Middle frontal gyrus (tissue), 1 donor: ENCODE measurements around the gene EZH1.
"Not testable (repeated sequence)": the region's sequence is repeated elsewhere in the genome, so short reads cannot be mapped to it uniquely, and the experiment has no call there.

ENCODE experiments used
- DNase-seq: peaks from one replicate; pipeline ENCODE4 v3.0.0-alpha.2; 2015; ENCODE audit warnings: low spot score; ENCODE audit errors: extremely low spot score

Gene EZH1

GRCh38 chr17:42772945-42773289, 28.1 kb upstream of the EZH1 start:
- no peak for DNase-seq

GRCh38 chr17:42769964-42770363, 25.1 kb upstream of the EZH1 start:
- not testable (repeated sequence) for DNase-seq

- not testable (repeated sequence) for DNase-seq
Measured at GRCh38 chr17:42768006-42768405, 23.2 kb upstream of the EZH1 start.

DNA sequence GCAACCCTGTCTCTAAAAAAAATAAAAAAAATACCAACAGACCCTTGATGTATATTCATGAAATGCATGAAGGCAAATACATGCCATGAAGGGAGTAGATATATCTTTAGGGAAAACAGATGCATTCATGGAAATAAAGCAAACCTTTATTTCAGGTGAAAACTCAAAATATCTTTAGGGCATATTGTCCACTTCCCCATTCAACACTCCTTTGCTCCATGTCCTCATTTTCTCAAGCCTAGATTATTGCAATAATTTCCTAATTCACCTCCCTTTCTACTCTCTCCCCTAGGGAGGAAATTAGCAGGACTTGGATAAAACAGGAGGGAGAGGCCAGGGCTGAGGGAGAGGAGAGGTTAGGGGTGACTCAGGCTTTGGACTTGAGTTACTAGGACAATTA, 22.7 kb upstream of the EZH1 start:
- DNase-seq, result no peak

GRCh38 chr17:42766124-42766523, 21.3 kb upstream of the EZH1 start:
- no peak for DNase-seq

DNA sequence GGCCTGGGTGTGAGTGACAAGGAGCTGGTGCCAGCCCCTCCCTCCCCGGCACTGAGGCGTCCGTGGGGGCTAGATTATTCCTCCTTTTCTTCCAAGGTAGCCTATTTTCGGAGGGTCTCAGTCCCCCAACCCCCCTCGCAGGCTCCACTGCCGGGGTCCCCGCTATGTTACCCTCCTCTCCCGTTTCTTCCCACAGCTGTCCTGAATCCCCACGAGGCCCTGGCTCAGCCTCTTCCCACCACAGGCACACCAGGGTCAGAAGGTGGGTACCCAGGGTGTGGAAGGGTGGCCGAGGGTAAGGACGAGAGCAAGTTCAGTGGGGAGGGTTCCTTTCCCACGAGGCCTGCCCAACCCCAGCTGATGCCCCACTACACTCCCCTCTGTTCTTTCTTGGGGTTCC, 16.8 kb upstream of the EZH1 start:
- no peak for DNase-seq

- DNase-seq, result no peak
Measured at GRCh38 chr17:42760652-42761581, 16.1 kb upstream of the EZH1 start, which contains the start of gene RAMP2. TSS of gene RAMP2 (plus strand) at chr17:42761227. CDS start at chr17:42761262, 35 bp downstream.

GRCh38 chr17:42759982-42760651, 15.3 kb upstream of the EZH1 start:
- no peak for DNase-seq

- DNase-seq, result no peak
Measured at GRCh38 chr17:42754782-42755181, 9.9 kb upstream of the EZH1 start.

DNA sequence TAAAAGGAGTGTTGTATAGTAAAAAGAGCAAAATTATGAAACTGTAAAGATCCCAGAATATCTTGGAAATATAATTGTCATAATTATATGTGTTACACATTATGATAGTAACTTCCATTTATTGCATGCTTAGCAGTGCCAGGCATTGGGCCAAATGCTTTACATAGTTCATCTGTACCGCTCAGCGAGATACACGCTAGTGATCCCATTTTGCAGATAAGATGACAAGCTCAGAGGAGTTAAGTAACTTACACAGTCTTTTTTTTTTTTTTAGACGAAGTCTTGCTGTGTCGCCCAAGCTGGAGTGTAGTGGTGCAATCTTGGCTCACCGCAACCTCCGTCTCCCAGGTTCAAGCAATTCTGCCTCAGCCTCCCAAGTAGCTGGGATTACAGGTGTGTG, 6.8 kb upstream of the EZH1 start:
- no peak for DNase-seq

- DNase-seq, result no peak
Measured at GRCh38 chr17:42750739-42751344, 6.0 kb upstream of the EZH1 start.

GRCh38 chr17:42748908-42749798, 4.3 kb upstream of the EZH1 start:
- DNase-seq, result no peak

GRCh38 chr17:42748202-42748907, 3.5 kb upstream of the EZH1 start:
- DNase-seq, result no peak

GRCh38 chr17:42744283-42744805, 496 bp downstream of the EZH1 start:
- no peak for DNase-seq

DNA sequence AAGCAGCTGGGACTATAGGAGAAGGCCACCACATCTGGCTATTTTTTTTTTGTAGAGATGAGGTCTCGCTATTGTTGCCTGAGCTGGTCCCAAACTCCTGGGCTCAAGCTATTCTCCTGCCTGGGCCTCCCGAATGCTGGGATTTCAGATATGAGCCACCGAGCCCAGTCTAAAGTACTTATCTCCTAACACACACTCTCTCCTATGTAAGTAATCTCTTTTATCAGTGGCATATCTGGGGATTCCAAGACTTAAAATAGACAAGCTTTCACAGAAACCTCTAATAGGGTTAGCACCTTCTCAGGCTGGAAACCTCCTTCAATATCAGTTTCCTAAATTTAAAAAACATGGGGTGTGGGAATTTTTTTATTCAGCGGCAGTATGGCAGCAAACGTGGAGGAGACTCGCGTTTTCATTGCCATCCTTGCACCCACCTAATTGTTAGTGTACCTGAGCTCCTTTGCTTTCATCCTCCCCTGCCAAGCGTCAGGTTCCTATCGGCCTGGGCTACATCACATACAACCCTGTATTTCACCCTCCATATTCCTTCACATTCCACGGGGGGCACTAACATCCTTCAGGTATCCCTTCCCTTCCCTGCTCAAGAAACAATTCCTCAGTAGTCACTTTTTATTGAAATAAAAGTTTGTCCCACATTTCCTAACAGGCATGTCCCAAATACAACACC, 1.1 kb downstream of the EZH1 start:
- no peak for DNase-seq

DNA sequence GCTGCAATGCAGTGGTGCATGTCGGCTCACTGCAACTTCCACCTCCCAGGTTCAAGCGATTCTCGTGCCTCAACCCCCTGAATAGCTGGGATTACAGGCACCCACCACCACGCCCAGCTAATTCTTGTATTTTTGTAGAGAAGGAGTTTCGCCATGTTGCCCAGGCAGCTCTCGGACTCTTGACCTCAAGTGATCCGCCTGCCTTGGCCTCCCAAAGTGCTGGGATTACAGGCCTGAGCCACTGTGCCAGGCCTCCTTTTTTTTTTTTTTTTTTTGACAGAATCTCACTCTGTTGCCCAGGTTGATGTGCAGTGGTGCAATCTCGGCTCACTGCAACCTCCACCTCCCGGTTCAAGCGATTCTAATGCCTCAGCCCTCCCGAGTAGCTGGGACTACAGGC, 1.9 kb downstream of the EZH1 start:
- not testable (repeated sequence) for DNase-seq

- no peak for DNase-seq
Measured at GRCh38 chr17:42740699-42741098, 4.1 kb downstream of the EZH1 start.

DNA sequence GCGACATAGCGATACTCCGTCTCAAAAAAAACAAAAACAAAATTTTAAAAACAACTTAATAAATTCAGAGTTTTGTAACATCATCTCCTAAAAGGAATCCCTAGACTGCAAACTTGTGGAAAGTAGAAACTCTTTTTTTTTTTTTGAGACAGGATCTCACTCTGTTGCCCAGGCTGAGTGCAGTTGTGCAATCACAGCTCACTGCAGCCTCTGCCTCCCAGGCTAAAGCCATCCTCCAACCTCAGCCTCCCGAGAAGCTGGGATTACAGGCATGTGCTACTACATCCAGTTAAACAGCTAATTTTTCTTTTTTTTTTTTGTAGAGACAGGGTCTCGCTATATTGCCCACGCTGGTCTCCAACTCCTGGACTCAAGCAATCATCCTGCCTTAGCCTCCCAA, 19.7 kb downstream of the EZH1 start:
- DNase-seq, result no peak

GRCh38 chr17:42723636-42724035, 21.2 kb downstream of the EZH1 start:
- DNase-seq, result no peak
